Superior temporal gyrus (tissue), 1 donor: ENCODE data around the gene TCF12.

Experiments used
- DNase-seq: peaks from one replicate; pipeline ENCODE4 v3.0.0-alpha.2; 2016; ENCODE audit errors: extremely low spot score

TCF12 gene

DNA sequence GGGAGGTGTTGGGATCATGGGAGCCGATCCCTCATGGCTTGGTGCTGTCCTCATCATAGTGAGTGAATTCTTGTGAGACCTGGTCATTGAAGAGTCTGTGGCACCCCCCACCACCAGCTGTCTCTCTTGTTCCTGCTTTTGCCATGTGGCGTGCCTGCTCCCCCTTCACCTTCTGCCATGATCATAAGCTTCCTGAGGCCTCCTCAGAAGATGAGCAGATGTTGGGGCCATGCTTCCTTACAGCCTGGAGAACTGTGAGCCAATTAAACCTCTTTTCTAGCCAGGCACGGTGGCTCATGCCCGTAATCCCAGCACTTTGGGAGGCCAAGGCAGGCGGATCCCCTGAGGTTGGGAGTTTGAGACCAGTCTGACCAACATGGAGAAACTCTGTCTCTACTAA, 420.9 kb downstream of the TCF12 start:
- DNase-seq, result no peak
